Measurements from ENCODE around the gene MYRIP.

DNA sequence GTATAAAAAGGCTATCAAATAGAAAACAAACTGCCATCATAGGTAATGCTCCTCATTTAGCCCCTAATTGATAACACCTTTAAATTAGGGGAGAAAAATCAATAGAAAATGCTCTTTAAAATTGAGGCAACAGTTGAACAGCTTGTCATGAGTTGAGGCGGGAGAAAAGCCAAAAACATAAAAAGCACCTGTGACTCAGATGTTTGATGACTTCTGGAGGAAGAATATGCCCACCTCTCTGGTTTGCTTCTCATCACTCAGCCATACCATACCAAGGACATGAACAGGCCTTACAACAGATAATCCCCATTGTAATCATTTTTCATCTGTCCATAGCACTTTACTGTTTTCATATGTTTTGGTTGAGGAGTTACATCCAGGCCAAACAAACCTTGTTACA lies 246.0 kb downstream of the MYRIP start:
- TF ChIP-seq, protein P1, sequence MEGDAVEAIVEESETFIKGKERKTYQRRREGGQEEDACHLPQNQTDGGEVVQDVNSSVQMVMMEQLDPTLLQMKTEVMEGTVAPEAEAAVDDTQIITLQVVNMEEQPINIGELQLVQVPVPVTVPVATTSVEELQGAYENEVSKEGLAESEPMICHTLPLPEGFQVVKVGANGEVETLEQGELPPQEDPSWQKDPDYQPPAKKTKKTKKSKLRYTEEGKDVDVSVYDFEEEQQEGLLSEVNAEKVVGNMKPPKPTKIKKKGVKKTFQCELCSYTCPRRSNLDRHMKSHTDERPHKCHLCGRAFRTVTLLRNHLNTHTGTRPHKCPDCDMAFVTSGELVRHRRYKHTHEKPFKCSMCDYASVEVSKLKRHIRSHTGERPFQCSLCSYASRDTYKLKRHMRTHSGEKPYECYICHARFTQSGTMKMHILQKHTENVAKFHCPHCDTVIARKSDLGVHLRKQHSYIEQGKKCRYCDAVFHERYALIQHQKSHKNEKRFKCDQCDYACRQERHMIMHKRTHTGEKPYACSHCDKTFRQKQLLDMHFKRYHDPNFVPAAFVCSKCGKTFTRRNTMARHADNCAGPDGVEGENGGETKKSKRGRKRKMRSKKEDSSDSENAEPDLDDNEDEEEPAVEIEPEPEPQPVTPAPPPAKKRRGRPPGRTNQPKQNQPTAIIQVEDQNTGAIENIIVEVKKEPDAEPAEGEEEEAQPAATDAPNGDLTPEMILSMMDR (IDR thresholded peaks at IDR 0.05) = no peak
- TF ChIP-seq POLR2A (IDR thresholded peaks at IDR 0.05) = no peak

Data from adrenal gland (tissue), 5 donors.